HepG2 (cell line): ENCODE measurements around the gene GPR149. TPM values are rescaled to one million over a fixed set of nuclear protein-coding genes. Genes with fewer than 3 reads are reported as not detected.

ENCODE experiments used
- CAMTA2 ChIP-seq: sonication (generic); formaldehyde crosslinking; IDR thresholded peaks from 2 replicates; pipeline ENCODE4 v1.4.0; 2020; ENCODE audit warnings: mild to moderate bottlenecking, missing genetic modification reagents, borderline replicate concordance
- E2F1 ChIP-seq: sonication (generic); formaldehyde crosslinking; IDR thresholded peaks from 2 replicates; pipeline ENCODE4 v1.5.0; 2020; ENCODE audit warnings: missing genetic modification reagents
- ETV5 ChIP-seq: IDR thresholded peaks from 2 replicates; pipeline ENCODE4 v1.6.1; 2018; ENCODE audit warnings: missing biosample characterization, missing genetic modification reagents, inconsistent platforms, borderline replicate concordance
- GABPA ChIP-seq, 2 experiments: IDR thresholded peaks; 2 replicates each; pipeline ENCODE4 v1.6.1; 2011 to 2016; ENCODE audit warnings: low read depth in 2 of 2, low read length in 1 of 2, missing biosample characterization in 1 of 2, missing genetic modification characterization in 1 of 2
- GATAD1 ChIP-seq: IDR thresholded peaks from 2 replicates; pipeline ENCODE4 v1.6.1; 2016; ENCODE audit warnings: missing genetic modification reagents, missing compliant biosample characterization
- JARID2 ChIP-seq: sonication (generic); formaldehyde crosslinking; IDR thresholded peaks from 2 replicates; pipeline ENCODE4 v1.8.1; 2023; ENCODE audit warnings: missing genetic modification reagents, inconsistent platforms; ENCODE audit not compliant: insufficient replicate concordance
- JUNB ChIP-seq: sonication (generic); formaldehyde crosslinking; IDR thresholded peaks from 2 replicates; pipeline ENCODE4 v1.8.0; 2022; ENCODE audit warnings: missing genetic modification reagents, mild to moderate bottlenecking, borderline replicate concordance
- JUND ChIP-seq: sonication (generic); formaldehyde crosslinking; IDR thresholded peaks from 2 replicates; pipeline ENCODE4 v1.8.0; 2022; ENCODE audit warnings: mild to moderate bottlenecking, missing genetic modification reagents
- KLF9 ChIP-seq: IDR thresholded peaks from 2 replicates; pipeline ENCODE4 v1.6.1; 2016; ENCODE audit warnings: low read depth
- MIXL1 ChIP-seq: IDR thresholded peaks from 2 replicates; pipeline ENCODE4 v1.6.1; 2016
- PAWR ChIP-seq: sonication (generic); formaldehyde crosslinking; IDR thresholded peaks from 2 replicates; pipeline ENCODE4 v1.4.0; 2020; ENCODE audit warnings: missing genetic modification reagents, mild to moderate bottlenecking, borderline replicate concordance
- RAD21 ChIP-seq: fragments of 450-650 bp; formaldehyde crosslinking; IDR thresholded peaks from 2 replicates; pipeline ENCODE4 v1.5.0; 2020; ENCODE audit warnings: mild to moderate bottlenecking
- RBM22 ChIP-seq: fragments of 200-400 bp; formaldehyde crosslinking; optimal IDR thresholded peaks from 2 replicates; pipeline ENCODE3; 2017; ENCODE audit warnings: mild to moderate bottlenecking, low read length, moderate library complexity
- SNAPC5 ChIP-seq: sonication (generic); formaldehyde crosslinking; IDR thresholded peaks from 2 replicates; pipeline ENCODE4 v1.8.1; 2023; ENCODE audit warnings: mild to moderate bottlenecking, missing genetic modification reagents, borderline replicate concordance
- SP4 ChIP-seq: sonication (generic); formaldehyde crosslinking; IDR thresholded peaks from 2 replicates; pipeline ENCODE4 v1.8.1; 2023; ENCODE audit warnings: mild to moderate bottlenecking, missing genetic modification reagents
- TIGD3 ChIP-seq: sonication (generic); formaldehyde crosslinking; IDR thresholded peaks from 2 replicates; pipeline ENCODE4 v1.5.1; 2020; ENCODE audit warnings: mild to moderate bottlenecking, missing genetic modification reagents, borderline replicate concordance
- U2AF2 ChIP-seq: fragments of 200-400 bp; formaldehyde crosslinking; IDR thresholded peaks from 2 replicates; pipeline ENCODE4 v1.6.1; 2017; ENCODE audit warnings: low read depth, mild to moderate bottlenecking, low read length
- ZBTB10 ChIP-seq: sonication (generic); formaldehyde crosslinking; IDR thresholded peaks from 2 replicates; pipeline ENCODE4 v1.4.0; 2020; ENCODE audit warnings: missing genetic modification reagents, borderline replicate concordance
- ZBTB37 ChIP-seq: sonication (generic); formaldehyde crosslinking; IDR thresholded peaks from 2 replicates; pipeline ENCODE4 v1.4.0; 2020; ENCODE audit warnings: mild to moderate bottlenecking, missing genetic modification reagents
- ZFP62 ChIP-seq: sonication (generic); formaldehyde crosslinking; IDR thresholded peaks from 2 replicates; pipeline ENCODE4 v1.4.0; 2020; ENCODE audit warnings: missing genetic modification reagents
- ZNF343 ChIP-seq: sonication (generic); formaldehyde crosslinking; IDR thresholded peaks from 2 replicates; pipeline ENCODE4 v1.4.0; 2020; ENCODE audit warnings: mild to moderate bottlenecking, missing genetic modification reagents
- ZNF83 ChIP-seq: sonication (generic); formaldehyde crosslinking; IDR thresholded peaks from 2 replicates; pipeline ENCODE4 v1.4.0; 2020; ENCODE audit warnings: missing genetic modification reagents, mild to moderate bottlenecking, borderline replicate concordance
- ZSCAN25 ChIP-seq: sonication (generic); formaldehyde crosslinking; IDR thresholded peaks from 2 replicates; pipeline ENCODE4 v1.8.0; 2022; ENCODE audit warnings: mild to moderate bottlenecking, missing genetic modification reagents
- polyA plus RNA-seq, 8 experiments: library from polyadenylated mRNA; depleted of rRNA in 3 of 8; stranded (reverse) in 7 of 8; unstranded in 1 of 8; fragments of >200 nt; fragmentation: Illumina TruSeq in 4 of 8; extraction: Trizol in 4 of 8; gene quantifications; 2 replicates each; pipeline versions ENCODE4 v1.2.1 to v1.2.3, GENCODE V29; 2011 to 2016; ENCODE audit warnings: low read depth in 4 of 8, missing spikeins in 1 of 8, mixed read lengths in 1 of 8; ENCODE audit not compliant: insufficient read depth in 1 of 8
- total RNA-seq, 5 experiments: library from RNA; depleted of rRNA; stranded (reverse); fragments of >200 nt; fragmentation: Illumina TruSeq; extraction: Trizol; gene quantifications; 2 replicates each; pipeline ENCODE4 v1.2.3, GENCODE V29; 2016; ENCODE audit warnings: low read depth in 1 of 5

The GPR149 gene
- total and polyA plus RNA-seq, 2 of the 13 experiments (the other 11 are each of a cell fraction or from before 2014, with no cell fraction given), result not detected

- TF ChIP-seq SP4 (CRISPR knock-in tag) (peak; percentile 69), JARID2 (peak; percentile 65), ZSCAN25 (CRISPR knock-in tag) (no peak), GABPA (IDR thresholded peaks at IDR 0.05; ENCODE audit: low read depth, low read length) (peak; percentile 94), GABPA (CRISPR knock-in tag; IDR thresholded peaks at IDR 0.05; ENCODE audit: low read depth) (peak; percentile 98), TIGD3 (CRISPR knock-in tag) (no peak), RBM22 (no peak), ETV5 (CRISPR knock-in tag) (peak; percentile 75), ZBTB10 (CRISPR knock-in tag) (no peak), JUND (CRISPR knock-in tag) (no peak), ZFP62 (CRISPR knock-in tag) (no peak), SNAPC5 (CRISPR knock-in tag) (no peak), KLF9 (CRISPR knock-in tag) (no peak), ZNF83 (CRISPR knock-in tag) (no peak), E2F1 (no peak), PAWR (CRISPR knock-in tag) (no peak), JUNB (CRISPR knock-in tag) (no peak), MIXL1 (CRISPR knock-in tag) (no peak), ZBTB37 (CRISPR knock-in tag) (no peak), ZNF343 (CRISPR knock-in tag) (no peak), GATAD1 (CRISPR knock-in tag) (peak; percentile 88), RAD21 (CRISPR knock-in tag) (no peak), CAMTA2 (0 out of 2 replicates have a peak, but pooled peaks have one; percentile 61), U2AF2 (no peak)
These were observed 105.9 kb downstream of the GPR149 start, which contains the start of gene DHX36 (continued) for GRCh38 chr3:154323891-154324738.
